Stomach (tissue), 9 donors: Measurements from ENCODE around the gene RPS6KA2. TPM values are rescaled to one million over a fixed set of nuclear protein-coding genes. Genes with fewer than 3 reads are reported as not detected.
A peak's percentile ranks its signal among the peaks of the same experiment; 100 is the strongest.

Source experiments
- DNase-seq, 2 donors: peaks; one replicate each; pipeline versions ENCODE4 v3.0.0 to v3.0.0-alpha.2; 2013 to 2019
- H3K27ac ChIP-seq, 5 donors: fragments of 200-600 bp in 4 of 5; sonication (generic) in 4 of 5; one replicate each; pipeline ENCODE4 v1.5.1; 2013 to 2019; ENCODE audit warnings: mild to moderate bottlenecking in 1 of 5, moderate library complexity in 1 of 5
- H3K27me3 ChIP-seq, 3 donors: fragments of 200-600 bp; sonication (generic); one replicate each; pipeline ENCODE4 v1.5.1; 2017 to 2019; ENCODE audit warnings: mixed run types in 1 of 3
- H3K36me3 ChIP-seq, 4 donors: fragments of 200-600 bp; sonication (generic); 1 replicate in 3 of 4; 2 replicates in 1 of 4; pipeline ENCODE4 v1.5.1; 2016 to 2019
- H3K4me1 ChIP-seq, 4 donors: fragments of 200-600 bp; sonication (generic); one replicate each; pipeline ENCODE4 v1.5.1; 2016 to 2019
- H3K4me3 ChIP-seq, 4 donors: fragments of 200-600 bp; sonication (generic) in 3 of 4; one replicate each; pipeline ENCODE4 v1.5.1; 2016 to 2019; ENCODE audit warnings: mild to moderate bottlenecking in 1 of 4
- H3K9me3 ChIP-seq, 4 donors: fragments of 200-600 bp; sonication (generic); one replicate each; pipeline ENCODE4 v1.5.1; 2016 to 2019
- EP300 ChIP-seq: sonication (generic); formaldehyde crosslinking; IDR thresholded peaks from one replicate; pipeline ENCODE4 v1.6.1; 2017; ENCODE audit warnings: antibody characterized with exemption
- POLR2A ChIP-seq, 4 donors: fragments of 450-650 bp; IDR thresholded peaks; one replicate each; pipeline ENCODE4 v1.6.1; 2016; ENCODE audit warnings: antibody characterized with exemption in 4 of 4, control low read depth in 2 of 4, mild to moderate bottlenecking in 1 of 4, moderate library complexity in 1 of 4
- POLR2AphosphoS5 ChIP-seq, 3 donors: sonication (generic); formaldehyde crosslinking; IDR thresholded peaks; one replicate each; pipeline ENCODE4 v1.6.1; 2016; ENCODE audit warnings: antibody characterized with exemption in 3 of 3
- WGBS, 5 donors: extraction: QIAGEN DNeasy Blood & Tissue Kit in 3 of 5; methylation state at CpG; one replicate each; pipeline versions ENCODE4 v1.1.5 to v1.1.7; 2013 to 2018; 5-methylcytosine and 5-hydroxymethylcytosine counted together
- intact Hi-C: fragments of 100-400 bp; cut with DNase I; formaldehyde crosslinking; loops from one replicate; pipeline ENCODE4 v1.15.1; 2023; ENCODE audit warnings: low total_unique reads
- polyA plus RNA-seq, 3 donors: library from polyadenylated mRNA; stranded (reverse); fragments of 200-250 nt; gene quantifications; one replicate each; pipeline ENCODE4 v1.2.3, GENCODE V29; 2013
- total RNA-seq, 5 donors: library from RNA; depleted of rRNA; stranded (reverse); fragments of >200 nt; gene quantifications; one replicate each; pipeline versions ENCODE4 v1.1.0 to v1.2.3, GENCODE V29; 2014 to 2016
- TF ChIP-seq, protein P1 (sequence below), 7 experiments: fragments of 450-650 bp in 4 of 7; fragments of 200-600 bp in 3 of 7; sonication (generic) in 3 of 7; IDR thresholded peaks; one replicate each; pipeline ENCODE4 v1.5.1; 2016 to 2019; ENCODE audit warnings: antibody characterized with exemption in 7 of 7, control low read depth in 2 of 7, mild to moderate bottlenecking in 1 of 7
- donor health status: healthy with polysubstance abuse.
- donor health status: Bipolar disorder and iron deficiency.
- donor health status: healthy.

Gene RPS6KA2
- total and polyA plus RNA-seq, 8 donors: 10.9 to 150 (median 68.0) TPM

DNA sequence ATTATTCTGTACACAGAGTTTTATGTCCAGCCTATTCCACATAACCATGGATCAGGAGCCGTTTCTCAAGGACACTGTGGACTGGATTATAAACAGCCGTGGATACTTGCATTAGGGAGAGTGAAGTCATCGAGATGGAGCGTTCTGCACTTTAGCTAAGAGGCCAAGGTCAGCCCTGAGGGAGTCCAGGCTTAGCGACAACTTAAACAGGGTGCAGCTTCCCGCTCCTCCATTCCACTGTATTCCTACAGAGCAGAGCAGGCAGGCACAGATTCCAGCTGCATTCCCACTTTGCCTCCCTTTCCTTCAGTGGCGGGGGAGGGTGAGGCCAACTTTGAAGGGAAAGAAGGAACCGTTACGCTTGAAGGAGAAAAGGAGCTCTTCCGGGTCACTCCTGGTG lies 100.1 kb downstream of the RPS6KA2 start:
- peak overlapping the region in 2 of 5 donors; percentile 2 to 13 for H3K27ac ChIP-seq
- DNase-seq: peak in 1 of 2 donors; percentile 39
- H3K27me3 ChIP-seq: no peaks in the 10 kb centered on the region
- intact Hi-C loops: no loop called here
- no peak overlapping the region for H3K4me3 ChIP-seq
- no peak for TF ChIP-seq POLR2A (IDR thresholded peaks at IDR 0.05)
- TF ChIP-seq, protein P1, sequence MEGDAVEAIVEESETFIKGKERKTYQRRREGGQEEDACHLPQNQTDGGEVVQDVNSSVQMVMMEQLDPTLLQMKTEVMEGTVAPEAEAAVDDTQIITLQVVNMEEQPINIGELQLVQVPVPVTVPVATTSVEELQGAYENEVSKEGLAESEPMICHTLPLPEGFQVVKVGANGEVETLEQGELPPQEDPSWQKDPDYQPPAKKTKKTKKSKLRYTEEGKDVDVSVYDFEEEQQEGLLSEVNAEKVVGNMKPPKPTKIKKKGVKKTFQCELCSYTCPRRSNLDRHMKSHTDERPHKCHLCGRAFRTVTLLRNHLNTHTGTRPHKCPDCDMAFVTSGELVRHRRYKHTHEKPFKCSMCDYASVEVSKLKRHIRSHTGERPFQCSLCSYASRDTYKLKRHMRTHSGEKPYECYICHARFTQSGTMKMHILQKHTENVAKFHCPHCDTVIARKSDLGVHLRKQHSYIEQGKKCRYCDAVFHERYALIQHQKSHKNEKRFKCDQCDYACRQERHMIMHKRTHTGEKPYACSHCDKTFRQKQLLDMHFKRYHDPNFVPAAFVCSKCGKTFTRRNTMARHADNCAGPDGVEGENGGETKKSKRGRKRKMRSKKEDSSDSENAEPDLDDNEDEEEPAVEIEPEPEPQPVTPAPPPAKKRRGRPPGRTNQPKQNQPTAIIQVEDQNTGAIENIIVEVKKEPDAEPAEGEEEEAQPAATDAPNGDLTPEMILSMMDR (IDR thresholded peaks at IDR 0.05): no peak
- TF ChIP-seq POLR2AphosphoS5 (IDR thresholded peaks at IDR 0.05): no peak
- TF ChIP-seq EP300: no peak
- H3K9me3 ChIP-seq: peaks cover 0 to 3% (median 0%) of the 10 kb centered on the region in 4 donors
- H3K36me3 ChIP-seq: peaks cover 14 to 49% (median 45%) of the 10 kb centered on the region in 4 donors
- peaks cover 0 to 6% (median 2%) of the 10 kb centered on the region in 4 donors for H3K4me1 ChIP-seq
- 59 to 89% (median 69%) methylated on average over 9 to 10 of the region's 10 CpGs for WGBS, 5 donors

DNA sequence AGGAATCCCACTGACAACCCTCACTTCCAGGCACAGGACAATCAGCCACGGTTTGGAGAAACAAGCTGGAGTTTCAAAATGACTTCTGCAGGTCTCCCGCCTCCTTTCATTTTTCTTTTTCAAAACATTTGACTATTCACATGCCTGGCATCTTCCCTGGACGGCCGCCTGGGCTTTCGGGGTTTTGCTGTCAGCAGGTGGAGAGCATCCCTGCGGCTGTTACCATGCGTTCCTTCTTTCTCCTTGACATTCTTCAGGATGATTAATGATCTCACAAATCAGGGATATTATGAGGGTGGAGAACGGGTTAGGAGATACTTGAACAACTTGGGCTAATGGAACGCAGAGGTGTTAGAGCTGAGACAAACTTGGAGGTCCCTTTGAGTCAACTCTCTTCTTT lies 101.5 kb downstream of the RPS6KA2 start:
- DNase-seq: no peak

DNA sequence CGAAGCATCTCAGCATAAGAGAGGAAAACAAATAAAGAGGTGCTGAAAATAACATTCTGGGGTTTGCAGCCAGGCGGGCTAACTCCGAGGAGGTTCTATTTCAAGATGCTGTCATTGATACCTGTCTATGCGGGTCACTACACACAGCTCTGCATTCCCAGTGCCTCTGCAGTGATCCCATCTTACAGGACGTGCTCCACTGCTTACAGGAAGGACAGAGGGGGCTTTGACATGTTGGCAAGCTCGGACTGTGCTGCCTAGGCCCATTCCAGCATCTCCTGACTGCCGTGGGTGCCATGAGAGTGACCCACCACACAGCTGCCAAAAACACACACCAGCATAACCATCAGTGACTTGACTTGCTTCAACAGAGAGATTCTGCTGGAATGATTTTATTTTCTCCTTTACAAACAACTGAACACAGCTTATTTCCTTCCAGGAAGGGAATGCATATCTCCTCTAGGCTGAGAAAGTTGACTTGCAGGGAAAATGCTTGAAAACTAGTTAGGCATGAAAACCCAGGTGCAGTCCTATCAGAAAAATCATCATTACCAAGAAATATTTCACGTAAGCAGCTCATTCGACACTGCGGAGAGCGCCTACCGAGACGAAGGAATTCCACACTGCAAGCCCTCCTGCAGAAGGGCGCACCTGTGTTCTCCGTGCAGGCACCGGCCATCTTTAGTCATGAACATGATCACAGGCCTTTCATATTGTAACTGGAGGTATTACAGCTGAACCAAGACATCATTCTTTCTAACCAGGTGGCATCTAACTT lies 103.1 kb downstream of the RPS6KA2 start:
- Histone ChIP-seq H3K27ac (no peak overlapping the region), H3K4me3 (no peak overlapping the region), H3K27me3 (no peaks in the 10 kb centered on the region), H3K4me1 (peaks cover 0 to 6% (median 2%) of the 10 kb centered on the region in 4 donors), H3K9me3 (no peaks in the 10 kb centered on the region), H3K36me3 (peaks cover 0 to 44% (median 26%) of the 10 kb centered on the region in 4 donors)
- intact Hi-C loops: no loop called here
- DNase-seq: no peak
- 83 to 90% (median 88%) methylated on average over 16 of the region's 16 CpGs for WGBS, 5 donors
- TF ChIP-seq, protein P1 (IDR thresholded peaks at IDR 0.05): no peak

More for the DNA sequence above, 101.5 kb downstream of the RPS6KA2 start:
- Histone ChIP-seq H3K9me3 (peaks cover 0 to 3% (median 0%) of the 10 kb centered on the region in 4 donors), H3K36me3 (peaks cover 8 to 44% (median 40%) of the 10 kb centered on the region in 4 donors), H3K27me3 (no peaks in the 10 kb centered on the region), H3K27ac (no peak overlapping the region), H3K4me3 (no peak overlapping the region), H3K4me1 (peaks cover 0 to 6% (median 2%) of the 10 kb centered on the region in 4 donors)
- 87 to 95% (median 91%) methylated on average over 9 of the region's 9 CpGs for WGBS, 5 donors
- no peak for TF ChIP-seq POLR2A (IDR thresholded peaks at IDR 0.05)
- TF ChIP-seq, protein P1 (IDR thresholded peaks at IDR 0.05): no peak
- no peak for TF ChIP-seq POLR2AphosphoS5 (IDR thresholded peaks at IDR 0.05)
- TF ChIP-seq EP300: no peak
- intact Hi-C loops: no loop called here

DNA sequence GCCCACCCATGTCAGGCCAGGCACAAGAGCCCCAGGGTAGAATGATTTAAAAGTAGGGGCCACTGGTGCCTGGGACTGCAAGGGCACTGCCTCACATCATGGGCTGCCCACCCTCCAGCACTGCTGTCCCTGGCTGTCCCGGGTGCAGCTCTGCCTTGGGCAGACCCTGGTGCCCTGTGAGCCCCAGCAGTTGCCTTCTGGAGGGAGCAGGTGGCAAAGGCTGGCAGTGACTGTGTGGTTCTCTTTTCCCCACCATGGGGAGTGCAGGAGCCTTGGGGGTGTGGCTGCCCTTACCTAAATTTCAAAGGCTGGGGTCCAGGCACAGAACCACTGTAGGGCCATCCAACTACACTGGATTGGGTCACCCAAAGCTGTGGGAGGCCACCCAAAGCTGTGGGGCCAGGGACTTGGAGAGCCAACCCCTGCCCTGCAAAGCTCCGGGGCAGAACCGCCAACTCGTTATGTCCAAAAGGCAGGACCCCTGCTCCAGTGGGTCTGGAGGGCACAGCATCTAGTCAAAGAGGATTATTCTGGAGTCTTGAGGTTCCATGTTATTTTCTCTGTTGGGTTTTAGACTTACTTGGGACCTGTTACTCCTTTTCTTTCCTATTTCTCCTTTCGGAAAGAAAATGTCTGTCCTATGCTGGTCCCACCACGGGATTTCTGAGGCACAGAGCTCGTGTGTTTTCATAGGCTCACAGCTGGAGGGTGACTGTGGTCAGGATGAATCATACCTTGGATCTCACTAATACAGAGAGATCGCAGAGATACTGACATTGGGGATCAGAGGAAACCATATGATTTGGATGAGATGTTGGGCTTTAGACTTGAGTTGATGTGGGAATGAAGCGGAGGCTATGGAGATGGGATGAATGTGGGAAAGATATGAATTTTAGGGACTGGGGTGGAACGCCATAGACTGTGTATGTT lies 105.9 kb downstream of the RPS6KA2 start:
- intact Hi-C loops: no loop called here
- no peaks in the 10 kb centered on the region for H3K27me3 ChIP-seq

More for the DNA sequence above, 105.9 kb downstream of the RPS6KA2 start:
- no peak for DNase-seq
- Histone ChIP-seq H3K4me3 (no peak overlapping the region), H3K9me3 (no peaks in the 10 kb centered on the region), H3K36me3 (peaks cover 0 to 54% (median 23%) of the 10 kb centered on the region in 4 donors), H3K4me1 (no peaks in the 10 kb centered on the region), H3K27ac (no peak overlapping the region)
- WGBS, 5 donors: 89 to 96% (median 94%) methylated on average over 10 of the region's 10 CpGs
- no peak for TF ChIP-seq EP300
- TF ChIP-seq POLR2AphosphoS5 (IDR thresholded peaks at IDR 0.05): no peak
- TF ChIP-seq POLR2A (IDR thresholded peaks at IDR 0.05): no peak
- TF ChIP-seq, protein P1 (IDR thresholded peaks at IDR 0.05): no peak
